ENCODE measurements around the gene TFRC.
A peak's percentile ranks its signal among the peaks of the same experiment; 100 is the strongest.
"Not testable (repeated sequence)": the region's sequence is repeated elsewhere in the genome, so short reads cannot be mapped to it uniquely, and the experiment has no call there.

Gene TFRC

GRCh38 chr3:196081834-196082618 lies at the start of gene TFRC:
Gene TFRC (minus strand): TSS chr3:196082090. CDS start chr3:196077099, 4,991 bp downstream.
- peak; percentile 100 for DNase-seq (ENCODE audit: low spot score)

- DNase-seq (ENCODE audit: low spot score): no peak
Observed at GRCh38 chr3:196128172-196128843, 46.4 kb upstream of the TFRC start.

GRCh38 chr3:196127308-196128040 lies 45.6 kb upstream of the TFRC start:
- DNase-seq (ENCODE audit: low spot score): no peak

- DNase-seq (ENCODE audit: low spot score): no peak
Observed at GRCh38 chr3:196124608-196125007, 42.7 kb upstream of the TFRC start.

- DNase-seq (ENCODE audit: low spot score): no peak
Observed at GRCh38 chr3:196122688-196123046, 40.8 kb upstream of the TFRC start.

- no peak for DNase-seq (ENCODE audit: low spot score)
Observed at GRCh38 chr3:196122021-196122687, 40.3 kb upstream of the TFRC start.

- DNase-seq (ENCODE audit: low spot score): no peak
Observed at GRCh38 chr3:196121066-196121465, 39.2 kb upstream of the TFRC start.

- DNase-seq (ENCODE audit: low spot score): no peak
Observed at GRCh38 chr3:196120291-196120951, 38.5 kb upstream of the TFRC start.

GRCh38 chr3:196117809-196118208 lies 35.9 kb upstream of the TFRC start:
- DNase-seq (ENCODE audit: low spot score): no peak

- DNase-seq (ENCODE audit: low spot score): no peak
Observed at GRCh38 chr3:196115678-196116083, 33.8 kb upstream of the TFRC start.

GRCh38 chr3:196111939-196112386 lies 30.1 kb upstream of the TFRC start:
- no peak for DNase-seq (ENCODE audit: low spot score)

GRCh38 chr3:196108075-196108743 lies 26.3 kb upstream of the TFRC start:
- no peak for DNase-seq (ENCODE audit: low spot score)

- not testable (repeated sequence) for DNase-seq (ENCODE audit: low spot score)
Observed at GRCh38 chr3:196104707-196105106, 22.8 kb upstream of the TFRC start.

- DNase-seq (ENCODE audit: low spot score): not testable (repeated sequence)
Observed at GRCh38 chr3:196098365-196098980, 16.6 kb upstream of the TFRC start.

- DNase-seq (ENCODE audit: low spot score): no peak
Observed at GRCh38 chr3:196097373-196098154, 15.7 kb upstream of the TFRC start.

- no peak for DNase-seq (ENCODE audit: low spot score)
Observed at GRCh38 chr3:196096382-196096953, 14.6 kb upstream of the TFRC start.

- DNase-seq (ENCODE audit: low spot score): no peak
Observed at GRCh38 chr3:196093317-196094111, 11.6 kb upstream of the TFRC start.

- DNase-seq (ENCODE audit: low spot score): no peak
Observed at GRCh38 chr3:196087906-196088305, 6.0 kb upstream of the TFRC start.

GRCh38 chr3:196082619-196082971 lies 705 bp upstream of the TFRC start:
- no peak for DNase-seq (ENCODE audit: low spot score)
